ENCODE results near the gene SLC45A2.

DNA sequence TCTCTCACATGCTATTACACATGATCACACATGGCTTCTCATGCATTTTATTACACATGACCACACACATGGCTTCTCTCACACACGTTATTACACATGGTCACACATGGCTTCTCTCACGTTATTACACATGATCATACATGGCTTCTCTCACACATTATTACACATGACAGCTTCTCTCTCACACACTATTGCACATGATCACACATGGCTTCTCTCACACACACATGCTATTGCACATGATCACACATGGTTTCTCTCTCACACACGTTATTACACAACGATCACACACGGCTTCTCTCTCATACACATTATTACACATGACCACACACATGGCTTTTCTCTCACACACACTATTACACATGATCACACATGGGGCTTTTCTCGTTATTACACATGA, 954 bp upstream of the SLC45A2 start:
- TF ChIP-seq, protein P1, sequence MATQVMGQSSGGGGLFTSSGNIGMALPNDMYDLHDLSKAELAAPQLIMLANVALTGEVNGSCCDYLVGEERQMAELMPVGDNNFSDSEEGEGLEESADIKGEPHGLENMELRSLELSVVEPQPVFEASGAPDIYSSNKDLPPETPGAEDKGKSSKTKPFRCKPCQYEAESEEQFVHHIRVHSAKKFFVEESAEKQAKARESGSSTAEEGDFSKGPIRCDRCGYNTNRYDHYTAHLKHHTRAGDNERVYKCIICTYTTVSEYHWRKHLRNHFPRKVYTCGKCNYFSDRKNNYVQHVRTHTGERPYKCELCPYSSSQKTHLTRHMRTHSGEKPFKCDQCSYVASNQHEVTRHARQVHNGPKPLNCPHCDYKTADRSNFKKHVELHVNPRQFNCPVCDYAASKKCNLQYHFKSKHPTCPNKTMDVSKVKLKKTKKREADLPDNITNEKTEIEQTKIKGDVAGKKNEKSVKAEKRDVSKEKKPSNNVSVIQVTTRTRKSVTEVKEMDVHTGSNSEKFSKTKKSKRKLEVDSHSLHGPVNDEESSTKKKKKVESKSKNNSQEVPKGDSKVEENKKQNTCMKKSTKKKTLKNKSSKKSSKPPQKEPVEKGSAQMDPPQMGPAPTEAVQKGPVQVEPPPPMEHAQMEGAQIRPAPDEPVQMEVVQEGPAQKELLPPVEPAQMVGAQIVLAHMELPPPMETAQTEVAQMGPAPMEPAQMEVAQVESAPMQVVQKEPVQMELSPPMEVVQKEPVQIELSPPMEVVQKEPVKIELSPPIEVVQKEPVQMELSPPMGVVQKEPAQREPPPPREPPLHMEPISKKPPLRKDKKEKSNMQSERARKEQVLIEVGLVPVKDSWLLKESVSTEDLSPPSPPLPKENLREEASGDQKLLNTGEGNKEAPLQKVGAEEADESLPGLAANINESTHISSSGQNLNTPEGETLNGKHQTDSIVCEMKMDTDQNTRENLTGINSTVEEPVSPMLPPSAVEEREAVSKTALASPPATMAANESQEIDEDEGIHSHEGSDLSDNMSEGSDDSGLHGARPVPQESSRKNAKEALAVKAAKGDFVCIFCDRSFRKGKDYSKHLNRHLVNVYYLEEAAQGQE (IDR thresholded peaks at IDR 0.05; ENCODE audit: insufficient read depth in 1 of 2, low read depth in 2 of 2, low read length in 2 of 2) = no peak
- TF ChIP-seq POLR2AphosphoS5 (IDR thresholded peaks at IDR 0.05; ENCODE audit: low read depth, low read length) = no peak
- no peak for TF ChIP-seq TAF1 (IDR thresholded peaks at IDR 0.05; ENCODE audit: borderline replicate concordance, insufficient read depth, low read length)
